Activated CD8-positive, alpha-beta T cell treated with anti-CD3 and anti-CD28 coated beads, Interleukin-2, amount 10 ng/mL, durations not matched to agents 7 days and 5 days (primary cell): ENCODE measurements around the gene DTX1. TPM values are rescaled to one million over a fixed set of nuclear protein-coding genes. Genes with fewer than 3 reads are reported as not detected.
"Not testable (repeated sequence)": the region's sequence is repeated elsewhere in the genome, so short reads cannot be mapped to it uniquely, and the experiment has no call there.

Experiments used
- ATAC-seq: fragments of 150-1000 bp; cut with Tn5 transposase; one replicate; pipeline ENCODE4 v1.10.0; 2021; ENCODE audit warnings: moderate library complexity
- CTCF ChIA-PET: fragments of 350-600 bp; sonication (Branson Sonifier 250); formaldehyde crosslinking; loops from one replicate; lab custom pipeline; 2021; ENCODE audit warnings: antibody characterized with exemption; lab: Charles Lee
- POLR2A ChIA-PET: fragments of 350-600 bp; sonication (Branson Sonifier 250); formaldehyde crosslinking; loops from one replicate; lab custom pipeline; 2021; ENCODE audit warnings: antibody characterized with exemption; lab: Charles Lee
- DNase-seq: peaks from one replicate; pipeline ENCODE4 v3.0.0-alpha.2; 2020
- H3K27ac Mint-ChIP-seq: one replicate; pipeline ENCODE4 v1.8.0; 2021; ENCODE audit warnings: mild to moderate bottlenecking, mixed read lengths
- H3K27me3 Mint-ChIP-seq: one replicate; pipeline ENCODE4 v1.8.0; 2021; ENCODE audit warnings: low read depth, mixed read lengths
- H3K36me3 Mint-ChIP-seq: one replicate; pipeline ENCODE4 v1.8.0; 2021; ENCODE audit warnings: low read depth, mixed read lengths
- H3K4me1 Mint-ChIP-seq: one replicate; pipeline ENCODE4 v1.8.0; 2021; ENCODE audit warnings: low read depth, mixed read lengths
- H3K4me3 Mint-ChIP-seq: one replicate; pipeline ENCODE4 v1.8.0; 2021; ENCODE audit warnings: mild to moderate bottlenecking, mixed read lengths
- H3K9me3 Mint-ChIP-seq: one replicate; pipeline ENCODE4 v1.8.0; 2022; ENCODE audit warnings: mixed read lengths; ENCODE audit not compliant: insufficient read depth
- total RNA-seq, 2 experiments: library from RNA; stranded (reverse); gene quantifications; one replicate each; pipeline ENCODE4 v1.2.3, GENCODE V29; 2021

Gene DTX1
- total RNA-seq, 2 experiments from 2014 or later: not detected

GRCh38 chr12:113136128-113136989 is 79.8 kb downstream of the DTX1 start:
- H3K4me3 Mint-ChIP-seq: peak overlapping the region; percentile 79
- ChIA-PET CTCF (interaction anchor here (1.1 to 4.3 kb wide), 8 partner anchors 16 to 152 kb away, joined by 3 to 27 read pairs (median 4); no protein-coding TSS in a partner anchor), POLR2A (no interaction called here)
- no peaks in the 10 kb centered on the region for H3K36me3 Mint-ChIP-seq
- peak overlapping the region; percentile 76 for H3K27ac Mint-ChIP-seq
- ATAC-seq: peak; percentile 66
- H3K9me3 Mint-ChIP-seq: no peaks in the 10 kb centered on the region
- H3K4me1 Mint-ChIP-seq: peaks cover 16% of the 10 kb centered on the region
- peak; percentile 75 for DNase-seq
- H3K27me3 Mint-ChIP-seq: peaks cover 5% of the 10 kb centered on the region

GRCh38 chr12:113136990-113137511 is 80.5 kb downstream of the DTX1 start:
- ATAC-seq (no peak), DNase-seq (no peak)
- Mint-ChIP-seq H3K4me3 (no peak overlapping the region), H3K36me3 (no peaks in the 10 kb centered on the region), H3K9me3 (no peaks in the 10 kb centered on the region), H3K4me1 (peaks cover 16% of the 10 kb centered on the region), H3K27me3 (peaks cover 5% of the 10 kb centered on the region), H3K27ac (no peak overlapping the region)
- ChIA-PET CTCF (interaction anchor here (1.2 to 4.3 kb wide), 5 partner anchors 16 to 37 kb away, joined by 3 to 27 read pairs (median 7); no protein-coding TSS in a partner anchor), POLR2A (no interaction called here)

DNA sequence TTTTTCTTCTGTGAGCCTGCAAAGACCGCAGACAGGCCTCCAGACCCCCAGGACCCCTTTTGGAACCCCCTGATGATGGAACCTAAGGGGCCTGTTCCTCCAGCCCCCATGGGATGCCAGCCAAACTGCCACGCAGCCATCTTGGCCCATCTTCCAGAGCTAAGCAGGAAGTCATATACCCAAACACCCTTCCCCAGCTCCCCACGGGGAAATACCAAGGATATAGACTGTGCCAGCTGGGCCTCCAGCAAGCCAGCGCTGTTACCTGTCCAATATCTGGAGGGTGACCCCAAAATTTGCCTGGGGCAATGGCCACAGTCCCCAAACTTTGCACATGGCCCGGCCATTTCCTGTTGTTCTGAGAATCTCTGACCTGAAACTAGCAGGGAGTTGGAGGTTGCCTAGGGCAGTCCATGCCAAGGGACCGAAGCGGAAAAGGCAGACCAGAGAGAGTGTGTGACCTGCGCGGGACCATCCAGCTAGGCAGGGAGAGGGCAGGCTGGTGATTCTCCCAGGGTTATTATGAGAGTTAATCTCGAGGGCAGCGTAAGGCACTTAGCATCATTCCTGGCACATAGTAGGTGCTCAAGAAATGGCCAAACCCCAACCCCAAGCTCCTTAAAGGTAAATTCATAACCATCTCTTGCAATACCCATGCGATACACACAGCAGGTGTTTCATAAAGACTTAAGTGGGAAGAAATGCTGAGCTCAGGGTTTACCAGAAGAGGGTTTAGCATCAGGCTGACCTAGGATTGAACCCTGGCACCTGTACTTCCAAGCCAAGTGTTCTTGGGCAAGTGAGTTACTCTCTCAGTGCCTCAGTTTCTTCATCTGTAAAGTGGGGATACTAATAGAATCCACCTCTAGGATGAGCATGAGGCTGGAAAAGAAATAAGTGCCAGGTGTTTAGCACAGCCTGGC is 81.6 kb downstream of the DTX1 start:
- H3K36me3 Mint-ChIP-seq: no peaks in the 10 kb centered on the region
- H3K27ac Mint-ChIP-seq: no peak overlapping the region
- ChIA-PET CTCF (interaction anchor here (0.6 to 1.6 kb wide), 3 partner anchors 15 to 35 kb away, joined by 3 to 7 read pairs (median 3); no protein-coding TSS in a partner anchor), POLR2A (interaction anchor here (1.3 kb wide), 1 partner anchor 15 kb away, joined by 6 read pairs; no protein-coding TSS in a partner anchor)
- ATAC-seq: no peak
- no peak for DNase-seq
- H3K27me3 Mint-ChIP-seq: peaks cover 5% of the 10 kb centered on the region
- H3K9me3 Mint-ChIP-seq: no peaks in the 10 kb centered on the region
- peaks cover 16% of the 10 kb centered on the region for H3K4me1 Mint-ChIP-seq
- H3K4me3 Mint-ChIP-seq: no peak overlapping the region

DNA sequence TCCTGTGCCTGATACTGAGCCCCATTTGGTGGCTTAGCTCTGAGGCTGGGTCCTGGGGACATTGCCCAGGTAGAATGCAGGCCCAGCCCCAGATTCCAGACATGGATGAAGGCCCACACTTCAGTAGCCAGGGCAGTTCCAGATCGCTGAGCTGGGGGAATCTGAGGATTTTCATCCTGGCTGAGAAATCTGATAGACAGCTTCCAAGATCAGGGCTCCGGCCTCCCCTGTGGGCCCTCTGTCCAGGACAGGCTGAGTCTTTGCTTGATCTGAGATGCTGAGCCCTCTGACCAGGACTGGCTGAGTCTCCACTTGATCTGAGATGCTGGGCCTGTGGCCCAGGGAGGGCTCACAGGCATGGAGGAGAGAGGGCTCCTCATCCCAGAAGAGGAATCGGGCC is 82.3 kb downstream of the DTX1 start:
- ATAC-seq (no peak), DNase-seq (no peak)
- H3K36me3 Mint-ChIP-seq: no peaks in the 10 kb centered on the region
- no peaks in the 10 kb centered on the region for H3K9me3 Mint-ChIP-seq
- peaks cover 16% of the 10 kb centered on the region for H3K4me1 Mint-ChIP-seq
- no peak overlapping the region for H3K4me3 Mint-ChIP-seq
- ChIA-PET CTCF (interaction anchor here (1.6 kb wide), 1 partner anchor 35 kb away, joined by 3 read pairs; no protein-coding TSS in a partner anchor), POLR2A (interaction anchor here (1.3 kb wide), 1 partner anchor 14 kb away, joined by 6 read pairs; no protein-coding TSS in a partner anchor)
- peaks cover 5% of the 10 kb centered on the region for H3K27me3 Mint-ChIP-seq
- no peak overlapping the region for H3K27ac Mint-ChIP-seq

DNA sequence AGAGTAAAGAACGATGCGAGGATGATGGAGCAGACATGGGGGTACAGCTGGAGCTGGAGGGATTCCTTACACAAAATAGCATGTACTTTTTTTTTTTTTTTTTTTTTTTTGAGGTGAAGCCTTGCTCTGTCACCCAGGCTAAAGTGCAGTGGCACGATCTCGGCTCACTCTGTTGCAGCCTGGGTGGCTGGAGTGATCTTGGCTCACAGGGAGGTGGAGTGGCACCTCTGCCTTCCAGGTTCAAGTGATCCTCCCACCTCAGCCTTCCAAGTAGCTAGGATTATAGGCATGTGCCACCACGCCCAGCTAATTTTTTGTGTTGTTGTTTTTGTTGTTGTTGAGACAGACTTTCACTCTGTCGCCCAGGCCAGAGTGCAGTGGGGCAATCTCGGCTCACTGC is 84.2 kb downstream of the DTX1 start:
- Mint-ChIP-seq H3K9me3 (no peaks in the 10 kb centered on the region), H3K27me3 (peaks cover 4% of the 10 kb centered on the region), H3K4me1 (peaks cover 13% of the 10 kb centered on the region), H3K27ac (no peak overlapping the region), H3K36me3 (no peaks in the 10 kb centered on the region), H3K4me3 (no peak overlapping the region)
- POLR2A ChIA-PET: no interaction called here
- no peak for DNase-seq
- ATAC-seq: no peak
- CTCF ChIA-PET: no interaction called here

DNA sequence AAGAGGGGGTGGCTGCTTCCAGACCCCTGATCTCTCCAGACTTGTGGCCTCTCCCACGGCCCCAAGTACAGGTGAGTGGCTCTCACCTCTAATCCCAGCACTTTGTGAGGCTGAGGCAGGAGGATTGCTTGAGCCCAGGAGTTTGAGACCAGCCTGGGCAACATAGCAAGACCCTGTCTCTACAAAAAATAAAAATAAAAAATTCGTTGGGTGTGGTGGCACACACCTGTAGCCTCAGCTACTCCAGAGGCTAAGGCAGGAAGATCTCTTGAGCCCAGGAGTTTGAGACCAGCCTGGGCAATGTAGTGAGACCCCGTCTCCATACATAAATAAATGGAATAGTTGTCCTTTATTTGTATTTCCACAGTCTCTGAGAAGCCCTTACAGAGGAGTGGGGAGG is 85.2 kb downstream of the DTX1 start:
- H3K27ac Mint-ChIP-seq, CTCF ChIA-PET, ATAC-seq, H3K36me3 Mint-ChIP-seq, POLR2A ChIA-PET, H3K4me1 Mint-ChIP-seq, DNase-seq, H3K27me3 Mint-ChIP-seq, H3K9me3 Mint-ChIP-seq, H3K4me3 Mint-ChIP-seq: not testable (repeated sequence)

DNA sequence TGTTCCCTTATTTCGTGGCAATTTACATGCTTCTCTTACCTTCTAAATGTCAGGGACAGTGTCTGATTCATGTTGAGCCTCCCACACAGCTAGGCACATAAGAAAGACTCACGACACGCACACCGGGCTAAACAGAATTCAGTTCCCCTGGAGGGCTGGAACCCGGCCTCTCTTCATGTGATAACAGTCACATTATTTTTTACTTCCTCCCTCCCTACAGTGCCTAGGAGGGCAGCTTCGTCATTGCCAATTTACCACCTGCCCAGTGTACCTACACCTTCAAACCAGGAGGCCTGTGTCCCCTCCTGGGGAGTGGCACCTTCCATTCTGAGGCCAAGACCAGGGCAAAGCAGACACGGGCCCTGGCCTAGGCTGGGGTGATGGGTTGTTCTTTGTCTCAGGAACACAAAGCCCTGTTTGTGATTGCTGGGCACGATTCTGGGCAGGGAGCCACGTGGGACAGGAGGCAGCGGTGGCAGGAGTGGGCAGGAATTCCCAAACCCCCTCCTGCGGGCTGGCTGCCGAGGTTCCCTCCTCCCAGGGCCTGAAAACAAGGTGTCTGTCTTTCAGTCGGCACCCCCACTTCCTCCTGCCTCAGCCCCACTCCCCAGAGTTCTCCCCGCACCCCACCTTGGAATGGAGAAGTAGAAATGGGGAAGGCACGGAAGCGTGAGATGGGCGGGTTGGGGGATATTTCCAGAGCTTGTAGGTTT is 85.8 kb downstream of the DTX1 start:
- no peak for DNase-seq
- ChIA-PET POLR2A (no interaction called here), CTCF (interaction anchor here (0.6 kb wide), 1 partner anchor 756 kb away, joined by 3 read pairs; no protein-coding TSS in a partner anchor)
- Mint-ChIP-seq H3K4me3 (no peak overlapping the region), H3K4me1 (no peaks in the 10 kb centered on the region), H3K36me3 (no peaks in the 10 kb centered on the region), H3K27me3 (peaks cover 8% of the 10 kb centered on the region), H3K27ac (peak overlapping the region; percentile 6), H3K9me3 (no peaks in the 10 kb centered on the region)
- no peak for ATAC-seq

DNA sequence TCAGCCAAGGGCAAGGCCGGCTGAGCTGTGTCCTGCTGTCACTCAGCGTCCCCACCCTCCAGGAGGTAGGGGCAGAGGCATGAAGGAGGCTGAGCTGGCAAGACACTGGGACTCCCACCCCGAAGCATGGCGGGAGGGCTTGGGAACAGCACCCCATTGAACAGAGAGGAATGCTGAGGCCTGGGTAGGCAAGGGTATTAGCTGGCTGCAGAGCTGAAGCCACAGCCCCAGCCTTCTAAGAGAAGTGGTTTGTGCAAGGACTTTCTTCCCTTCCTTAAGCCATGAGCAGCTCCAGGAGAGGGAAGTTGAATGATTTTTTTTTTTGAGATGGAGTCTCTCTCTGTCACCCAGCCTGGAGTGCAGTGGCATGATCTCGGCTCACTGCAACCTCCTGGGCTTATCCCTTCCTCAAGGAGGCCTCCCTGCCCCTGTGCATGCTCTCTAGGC is 86.4 kb downstream of the DTX1 start:
- H3K27me3 Mint-ChIP-seq: peaks cover 10% of the 10 kb centered on the region
- POLR2A ChIA-PET: no interaction called here
- DNase-seq: no peak
- no peaks in the 10 kb centered on the region for H3K36me3 Mint-ChIP-seq
- H3K9me3 Mint-ChIP-seq: no peaks in the 10 kb centered on the region
- no peak overlapping the region for H3K4me3 Mint-ChIP-seq
- no peak overlapping the region for H3K27ac Mint-ChIP-seq
- ATAC-seq: no peak
- CTCF ChIA-PET: interaction anchor here (0.6 kb wide), 1 partner anchor 757 kb away, joined by 3 read pairs; no protein-coding TSS in a partner anchor
- no peaks in the 10 kb centered on the region for H3K4me1 Mint-ChIP-seq

DNA sequence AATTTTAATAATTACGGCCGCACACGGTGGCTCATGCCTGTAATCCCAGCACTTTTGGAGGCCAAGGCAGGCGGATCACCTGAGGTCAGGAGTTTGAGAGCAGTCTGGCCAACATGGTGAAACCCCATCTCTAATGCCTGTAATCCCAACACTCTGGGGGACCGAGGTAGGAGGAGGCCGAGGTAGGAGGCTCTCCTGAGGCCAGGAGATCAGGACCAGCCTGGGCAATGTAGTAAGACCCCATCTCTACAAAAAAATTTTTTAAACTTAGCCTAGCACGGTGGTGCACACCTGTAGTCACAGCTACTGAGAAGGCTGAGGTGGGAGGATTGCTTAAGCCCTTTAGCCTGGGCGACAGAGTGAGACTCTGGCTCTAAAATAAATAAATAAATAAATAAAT is 87.4 kb downstream of the DTX1 start:
- ChIA-PET POLR2A (no interaction called here), CTCF (no interaction called here)
- H3K27ac Mint-ChIP-seq: no peak overlapping the region

DNA sequence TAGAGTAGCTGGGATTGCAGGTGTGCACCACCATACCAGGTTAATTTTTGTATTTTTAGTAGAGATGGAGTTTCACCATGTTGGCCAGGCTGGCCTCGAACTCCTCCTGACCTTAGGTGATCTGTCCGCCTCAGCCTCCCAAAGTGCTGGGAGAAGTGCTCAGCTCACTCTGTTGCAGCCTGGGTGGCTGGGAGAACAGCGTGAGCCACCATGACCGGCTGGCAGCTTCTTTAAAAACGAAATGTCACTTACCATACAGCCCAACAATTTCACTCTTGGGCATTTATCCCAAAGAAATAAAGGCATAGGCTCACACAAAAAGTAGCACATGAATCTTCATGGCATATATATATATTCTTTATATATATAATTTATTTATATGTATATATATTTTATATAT is 88.3 kb downstream of the DTX1 start:
- ChIA-PET POLR2A (no interaction called here), CTCF (no interaction called here)
- Mint-ChIP-seq H3K27me3 (peaks cover 12% of the 10 kb centered on the region), H3K27ac (no peak overlapping the region), H3K9me3 (no peaks in the 10 kb centered on the region), H3K36me3 (no peaks in the 10 kb centered on the region), H3K4me1 (no peaks in the 10 kb centered on the region), H3K4me3 (no peak overlapping the region)
- ATAC-seq (no peak), DNase-seq (no peak)

More for the DNA sequence above, 87.4 kb downstream of the DTX1 start:
- H3K4me1 Mint-ChIP-seq: no peaks in the 10 kb centered on the region
- no peaks in the 10 kb centered on the region for H3K36me3 Mint-ChIP-seq
- ATAC-seq (no peak), DNase-seq (no peak)
- no peaks in the 10 kb centered on the region for H3K9me3 Mint-ChIP-seq
- no peak overlapping the region for H3K4me3 Mint-ChIP-seq
- H3K27me3 Mint-ChIP-seq: peaks cover 10% of the 10 kb centered on the region
